OCI-LY3 (cell line): Measurements from ENCODE around the gene WBP2.

Source experiments
- H2AFZ ChIP-seq: fragments of 200-600, 300-600 bp; shearing (Covaris generic); 2 replicates; pipeline ENCODE4 v1.6.0; 2014; ENCODE audit warnings: antibody characterized with exemption, low read depth, low read length
- H3K27ac ChIP-seq: fragments of 200-600, 300-600 bp; sonication (generic); 2 replicates; pipeline ENCODE4 v1.5.1; 2014; ENCODE audit warnings: mild to moderate bottlenecking, low read length, moderate library complexity, mixed read lengths
- H3K27me3 ChIP-seq: fragments of 200-600, 300-600 bp; sonication (generic); 2 replicates; pipeline ENCODE4 v1.6.1; 2014; ENCODE audit warnings: low read depth, low read length, mixed read lengths
- H3K36me3 ChIP-seq: fragments of 200-600, 300-600 bp; sonication (generic); replicated peaks from 2 replicates; pipeline ENCODE3; 2014; ENCODE audit warnings: low read depth, low read length, mixed read lengths
- H3K4me1 ChIP-seq: fragments of 300-600, 200-600 bp; sonication (generic); 2 replicates; pipeline ENCODE4 v1.6.1; 2014; ENCODE audit warnings: low read length, mixed read lengths
- H3K4me2 ChIP-seq: fragments of 200-600, 300-600 bp; sonication (generic); 2 replicates; pipeline ENCODE4 v1.6.1; 2014; ENCODE audit warnings: low read length, mixed read lengths
- H3K4me3 ChIP-seq: fragments of 300-600, 200-600 bp; sonication (generic); 2 replicates; pipeline ENCODE4 v1.5.1; 2014; ENCODE audit warnings: antibody characterized with exemption, mild to moderate bottlenecking, low read length, moderate library complexity
- H3K79me2 ChIP-seq: fragments of 300-600, 200-600 bp; shearing (Covaris generic); 2 replicates; pipeline ENCODE4 v1.6.1; 2014; ENCODE audit warnings: mild to moderate bottlenecking, low read length, mixed read lengths
- H3K9ac ChIP-seq: fragments of 300-600, 200-600 bp; shearing (Covaris generic); 2 replicates; pipeline ENCODE4 v1.6.0; 2014; ENCODE audit warnings: mild to moderate bottlenecking, low read length, moderate library complexity
- H3K9me3 ChIP-seq: fragments of 200-600, 300-600 bp; shearing (Covaris generic); 2 replicates; pipeline ENCODE4 v1.6.1; 2014; ENCODE audit warnings: low read length, mixed read lengths; ENCODE audit not compliant: insufficient read depth
- H4K20me1 ChIP-seq: fragments of 200-600, 300-600 bp; sonication (generic); 2 replicates; pipeline ENCODE4 v1.6.1; 2016; ENCODE audit warnings: low read length, mixed read lengths; ENCODE audit not compliant: insufficient read depth
- CTCF ChIP-seq: fragments of 200-600, 300-600 bp; sonication (generic); IDR thresholded peaks from 2 replicates; pipeline ENCODE4 v1.5.1; 2014; ENCODE audit warnings: antibody characterized with exemption, low read length, low read depth
- EZH2phosphoT487 ChIP-seq: fragments of 200-600 bp; shearing (Covaris generic); IDR thresholded peaks from 2 replicates; pipeline ENCODE4 v1.6.1; 2018; ENCODE audit warnings: antibody characterized with exemption, mixed run types, low read depth

WBP2 gene

GRCh38 chr17:75876190-75876937 is 21.2 kb upstream of the WBP2 start:
- Histone ChIP-seq H2AFZ (peak overlapping the region; percentile 88), H3K27me3 (peaks cover 10% of the 10 kb centered on the region), H3K4me3 (peak overlapping the region; percentile 92), H3K79me2 (no peaks in the 10 kb centered on the region), H3K9ac (peak overlapping the region; percentile 87), H3K27ac (peak overlapping the region; percentile 67), H3K9me3 (no peaks in the 10 kb centered on the region), H3K4me1 (peaks cover 20% of the 10 kb centered on the region), H3K4me2 (peak overlapping the region; percentile 88), H4K20me1 (no peaks in the 10 kb centered on the region), H3K36me3 (no peaks in the 10 kb centered on the region)
- TF ChIP-seq CTCF (peak; percentile 32), EZH2phosphoT487 (no peak)

GRCh38 chr17:75875940-75876189 is 20.7 kb upstream of the WBP2 start:
- peaks cover 7% of the 10 kb centered on the region for H3K27me3 ChIP-seq

GRCh38 chr17:75875182-75875939 is 20.2 kb upstream of the WBP2 start:
- Histone ChIP-seq H3K4me2 (peak overlapping the region; percentile 88), H3K4me3 (peak overlapping the region; percentile 92)

More at GRCh38 chr17:75875940-75876189, 20.7 kb upstream of the WBP2 start:
- Histone ChIP-seq H3K27ac (peak overlapping the region; percentile 67), H3K4me1 (peaks cover 20% of the 10 kb centered on the region), H4K20me1 (no peaks in the 10 kb centered on the region), H3K9me3 (no peaks in the 10 kb centered on the region), H3K36me3 (no peaks in the 10 kb centered on the region), H3K79me2 (no peaks in the 10 kb centered on the region), H3K9ac (peak overlapping the region; percentile 87), H3K4me2 (peak overlapping the region; percentile 88), H3K4me3 (peak overlapping the region; percentile 92), H2AFZ (peak overlapping the region; percentile 88)
- no peak for TF ChIP-seq CTCF
- TF ChIP-seq EZH2phosphoT487 = no peak

More at GRCh38 chr17:75875182-75875939, 20.2 kb upstream of the WBP2 start:
- TF ChIP-seq EZH2phosphoT487 (no peak), CTCF (no peak)
- peak overlapping the region; percentile 87 for H3K9ac ChIP-seq
- H2AFZ ChIP-seq = peak overlapping the region; percentile 88; the same call in 1 of the 2 replicates
- no peaks in the 10 kb centered on the region for H3K79me2 ChIP-seq
- H3K36me3 ChIP-seq = no peaks in the 10 kb centered on the region
- H3K9me3 ChIP-seq = no peaks in the 10 kb centered on the region
- H4K20me1 ChIP-seq = no peaks in the 10 kb centered on the region
- peaks cover 25% of the 10 kb centered on the region for H3K4me1 ChIP-seq
- peak overlapping the region; percentile 67 for H3K27ac ChIP-seq
- peaks cover 2% of the 10 kb centered on the region; the same call in 1 of the 2 replicates for H3K27me3 ChIP-seq
